IPS-NIHi7 (cell line): Measurements from ENCODE around the gene PLCL1.
"Not testable (repeated sequence)": the region's sequence is repeated elsewhere in the genome, so short reads cannot be mapped to it uniquely, and the experiment has no call there.

Source experiments
- DNase-seq: peaks from one replicate; pipeline ENCODE4 v3.0.0; 2012; ENCODE audit warnings: mixed read lengths; ENCODE audit errors: extremely low spot score

Gene PLCL1

DNA sequence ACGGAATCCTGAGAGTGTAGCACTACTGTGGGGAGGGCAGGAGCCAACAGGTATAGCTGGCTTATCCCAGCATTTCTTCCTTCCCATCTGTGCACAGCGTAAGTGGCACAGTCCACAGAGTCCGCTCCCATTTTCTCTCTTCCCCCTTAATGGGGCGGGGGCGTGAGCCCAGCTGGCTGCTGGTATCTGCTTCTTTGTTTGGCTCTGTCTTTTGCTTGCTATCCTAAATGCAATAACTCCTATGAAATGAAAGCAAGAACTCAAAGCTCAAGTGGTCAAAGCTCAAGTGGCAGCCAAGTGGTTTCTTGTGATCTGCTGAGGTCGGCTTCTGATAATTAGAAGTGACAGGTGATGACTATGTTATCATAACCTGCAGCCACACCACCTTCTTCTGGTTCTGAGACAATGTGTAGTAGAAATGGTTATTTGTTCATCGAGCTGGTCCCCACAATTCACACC, 192.7 kb downstream of the PLCL1 start:
- no peak for DNase-seq

DNA sequence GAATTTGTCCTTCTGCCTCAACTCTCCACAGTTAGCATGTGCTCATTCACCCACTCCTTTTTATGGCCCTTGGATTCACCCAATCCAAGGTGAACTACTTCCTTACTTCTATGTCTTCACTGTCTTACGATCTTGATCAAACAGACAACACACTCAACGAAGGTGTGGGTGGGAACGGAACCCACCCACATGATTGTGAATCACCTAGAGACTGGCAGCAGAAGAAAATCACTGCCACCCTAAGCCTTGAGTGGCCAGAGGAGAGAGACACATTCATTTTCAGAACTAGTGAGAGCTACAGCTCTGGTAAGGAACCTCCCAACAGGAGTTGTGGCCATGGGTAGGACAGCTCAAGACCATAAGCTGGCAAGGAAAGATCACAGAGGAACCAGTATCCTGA, 194.3 kb downstream of the PLCL1 start:
- DNase-seq = no peak

DNA sequence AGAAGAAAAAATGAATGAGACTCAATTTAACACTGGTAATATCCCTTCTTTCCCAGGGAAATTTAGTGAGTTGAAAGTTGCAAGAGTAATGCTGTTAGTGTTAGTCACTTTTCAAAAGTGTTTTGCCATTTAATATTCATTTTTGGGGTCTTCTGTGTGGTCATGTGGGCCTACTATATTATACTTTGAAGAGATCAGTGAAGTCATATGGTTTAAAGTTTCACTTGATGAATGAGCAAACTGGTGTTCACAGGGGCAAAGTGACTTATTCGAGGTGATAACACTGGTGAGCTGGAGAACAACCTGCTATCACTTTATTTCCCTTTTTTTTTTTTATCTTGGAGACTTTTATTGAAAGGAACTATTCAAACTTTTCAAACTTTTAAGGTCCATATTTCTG, 196.0 kb downstream of the PLCL1 start:
- DNase-seq = no peak

DNA sequence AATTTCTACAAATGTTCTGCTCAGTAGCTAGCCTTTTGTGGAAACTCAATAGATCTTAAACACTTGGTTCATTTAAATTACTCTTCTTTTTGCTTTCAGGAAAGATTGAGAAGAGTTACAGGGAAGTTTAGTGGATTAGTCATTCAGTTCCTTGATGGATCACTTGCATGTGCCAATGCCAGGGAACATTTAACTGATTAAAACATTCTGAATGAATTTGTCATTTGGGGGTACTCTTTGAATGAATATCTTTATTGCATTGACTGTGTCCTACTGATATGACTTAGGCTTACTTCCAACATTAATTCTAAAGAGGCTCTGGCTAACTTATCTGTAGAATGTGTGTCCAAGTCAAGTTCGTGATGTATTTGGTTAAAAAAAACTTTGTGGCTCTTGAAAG, 199.8 kb downstream of the PLCL1 start:
- no peak for DNase-seq

DNA sequence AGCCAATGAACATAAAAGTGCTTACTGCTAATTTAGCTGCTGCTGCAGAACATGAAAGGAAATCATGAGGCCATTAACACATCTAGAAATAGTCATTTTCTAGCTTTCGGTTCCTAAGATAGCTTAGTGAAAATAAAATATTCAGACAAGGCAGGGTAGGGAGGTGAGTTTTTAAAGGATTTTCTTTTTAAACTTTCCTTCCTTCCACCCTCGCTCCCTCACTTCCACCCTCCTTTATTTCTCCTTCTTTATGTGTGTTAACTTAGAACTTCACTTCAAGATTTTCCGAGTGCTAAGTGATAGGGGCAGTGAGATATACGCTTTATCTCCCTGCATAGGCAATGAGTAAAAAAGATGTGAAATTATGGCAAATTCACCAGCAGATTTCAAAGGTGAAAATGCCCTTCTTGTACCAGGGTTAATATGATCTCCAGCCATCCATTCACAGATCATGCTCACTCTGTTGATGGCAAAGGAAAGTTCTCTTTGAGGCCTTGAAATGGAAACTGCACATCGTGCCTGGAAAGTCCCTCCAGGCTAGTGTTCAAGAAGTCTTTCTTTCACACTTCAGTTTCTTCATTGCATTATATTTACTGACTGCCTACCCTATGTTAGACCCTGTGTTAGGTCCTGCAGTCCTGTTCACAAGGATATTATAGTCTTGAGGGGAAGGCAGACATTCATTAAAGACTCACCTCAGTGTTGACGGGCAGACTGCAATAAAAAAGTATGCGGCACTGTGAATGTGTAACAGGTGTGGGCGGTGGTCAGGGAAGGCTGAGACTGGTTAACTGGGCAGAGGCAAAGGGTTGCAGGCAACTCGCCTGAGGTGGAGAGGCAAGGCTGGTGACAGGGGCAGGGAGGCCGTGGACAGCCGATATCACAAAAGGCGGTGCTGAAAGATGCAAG, 200.8 kb downstream of the PLCL1 start:
- no peak for DNase-seq

DNA sequence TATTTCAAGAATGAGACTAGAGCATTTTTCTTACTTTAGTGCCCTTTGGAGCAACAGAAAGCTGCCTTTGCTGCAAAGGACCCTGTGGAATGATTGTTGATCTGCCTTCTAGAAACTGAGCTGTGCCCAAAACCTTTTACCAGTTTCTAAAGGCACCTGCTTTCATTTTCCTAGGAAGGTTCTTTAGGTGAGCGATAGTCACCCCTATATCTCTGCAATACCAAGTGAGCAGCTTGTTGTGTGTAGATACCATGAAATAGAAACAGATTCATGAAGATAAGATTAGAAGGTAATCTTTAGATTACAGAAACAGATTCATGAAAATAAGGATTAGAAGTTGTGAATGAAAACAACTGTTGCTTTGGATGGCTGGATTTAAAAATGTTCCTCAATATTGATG, 202.3 kb downstream of the PLCL1 start:
- no peak for DNase-seq

DNA sequence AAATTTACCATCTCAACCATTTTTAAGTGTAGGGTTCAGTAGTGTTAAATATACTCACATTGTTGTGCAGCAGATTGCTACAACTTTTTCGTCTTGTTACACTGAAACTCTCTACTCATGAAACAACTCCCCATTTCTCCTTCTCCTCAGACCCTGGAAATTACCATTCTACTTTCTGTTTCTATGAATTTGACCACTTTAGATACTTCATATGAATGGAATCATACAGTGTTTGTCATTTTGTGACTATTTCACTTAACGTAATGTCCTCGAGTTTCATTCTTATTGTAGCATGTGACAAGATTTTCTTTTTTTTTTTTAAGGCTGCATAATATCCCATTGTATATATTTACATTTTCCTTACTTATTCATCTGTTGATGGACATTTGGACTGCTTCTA, 203.8 kb downstream of the PLCL1 start:
- no peak for DNase-seq

DNA sequence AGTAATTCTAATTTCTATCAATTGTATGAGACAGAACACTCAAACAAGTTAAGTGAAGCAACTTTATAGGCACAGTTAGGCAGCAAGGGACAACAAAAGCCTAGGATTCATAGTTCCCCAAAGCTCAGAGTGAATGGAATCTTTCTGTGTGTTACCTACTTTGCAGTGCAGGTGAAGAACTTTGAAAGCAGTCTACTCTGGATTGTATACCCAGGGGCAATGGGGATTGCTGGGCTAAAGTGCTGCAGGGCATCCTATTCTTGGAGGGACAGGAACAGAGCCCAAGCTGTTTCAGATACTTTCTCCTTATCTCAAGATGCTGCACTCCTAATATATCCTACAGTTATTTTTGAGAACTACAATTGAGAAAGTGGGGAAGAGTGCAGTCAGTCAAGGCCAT, 207.6 kb downstream of the PLCL1 start:
- DNase-seq = no peak

DNA sequence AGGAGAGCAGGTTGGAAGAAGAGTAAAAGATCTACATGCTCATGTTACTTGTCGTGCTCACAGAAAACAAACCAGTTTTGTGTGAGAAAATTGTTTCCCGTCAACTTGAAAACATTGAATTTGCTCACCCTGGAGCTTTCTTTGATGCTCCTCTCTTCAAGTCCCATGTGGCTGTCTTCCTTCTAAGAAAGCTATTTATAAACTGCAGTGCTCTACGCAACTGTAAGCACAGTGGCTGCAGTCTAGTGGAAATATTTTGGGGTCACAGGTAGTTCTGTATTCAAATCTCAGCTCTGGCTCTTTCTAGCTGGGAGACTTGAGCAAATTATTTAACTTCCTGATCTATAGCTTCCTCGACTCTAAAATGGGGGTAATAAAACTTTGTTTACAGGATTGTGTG, 211.8 kb downstream of the PLCL1 start:
- no peak for DNase-seq

DNA sequence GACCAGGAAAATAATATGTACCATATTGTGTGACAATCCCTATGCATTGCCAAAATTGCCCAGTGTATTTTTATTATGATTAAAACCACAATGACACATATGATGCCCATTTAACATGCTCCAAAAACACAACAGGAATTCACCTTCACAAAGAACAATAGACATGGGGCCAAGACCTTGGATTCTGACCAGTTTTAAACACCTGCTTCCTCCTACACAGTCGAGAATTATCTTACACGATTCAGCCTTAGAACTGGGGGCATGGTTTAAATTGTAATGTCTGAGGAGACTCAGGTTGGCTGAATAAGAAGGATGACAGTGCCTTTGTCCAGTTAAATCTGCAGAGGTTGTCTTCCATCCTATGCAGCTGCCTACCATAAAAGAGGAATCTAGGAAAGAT, 212.7 kb downstream of the PLCL1 start:
- no peak for DNase-seq

DNA sequence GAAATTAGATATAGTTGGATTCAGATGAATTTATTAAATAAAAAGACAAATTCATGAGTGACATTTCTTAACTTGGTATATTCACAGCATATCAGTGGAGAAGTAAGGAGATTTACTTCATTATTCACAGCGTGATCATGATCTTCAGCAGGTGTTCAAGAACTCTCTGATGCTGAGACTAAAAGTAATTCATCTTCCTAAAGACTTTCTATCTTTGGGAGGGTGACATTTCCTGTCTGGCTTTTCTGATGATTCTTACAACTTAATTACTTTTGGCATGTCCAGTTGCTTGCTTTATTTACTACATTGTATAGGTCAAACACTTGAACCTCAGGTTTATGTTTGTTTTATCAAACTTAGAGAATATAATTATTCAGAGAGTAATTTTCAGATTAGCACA, 224.6 kb downstream of the PLCL1 start:
- no peak for DNase-seq

DNA sequence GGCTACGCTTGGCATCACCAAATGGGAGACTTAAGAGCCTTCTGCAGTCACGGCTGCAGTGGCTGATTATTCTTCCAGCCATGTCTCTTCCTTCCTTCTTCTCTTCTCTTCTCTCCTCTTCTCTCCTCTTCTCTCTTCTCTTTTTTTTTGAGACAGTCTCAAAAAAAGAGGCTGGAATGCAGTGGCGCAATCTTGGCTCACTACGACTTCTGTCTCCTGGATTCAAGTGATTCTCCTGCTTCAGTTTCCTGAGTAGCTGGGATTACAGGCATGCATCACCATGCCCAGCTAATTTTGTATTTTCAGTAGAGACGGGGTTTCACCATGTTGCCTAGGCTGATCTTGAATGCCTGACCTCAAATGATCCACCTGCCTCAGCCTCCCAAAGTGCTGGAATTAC, 225.2 kb downstream of the PLCL1 start:
- DNase-seq = not testable (repeated sequence)

DNA sequence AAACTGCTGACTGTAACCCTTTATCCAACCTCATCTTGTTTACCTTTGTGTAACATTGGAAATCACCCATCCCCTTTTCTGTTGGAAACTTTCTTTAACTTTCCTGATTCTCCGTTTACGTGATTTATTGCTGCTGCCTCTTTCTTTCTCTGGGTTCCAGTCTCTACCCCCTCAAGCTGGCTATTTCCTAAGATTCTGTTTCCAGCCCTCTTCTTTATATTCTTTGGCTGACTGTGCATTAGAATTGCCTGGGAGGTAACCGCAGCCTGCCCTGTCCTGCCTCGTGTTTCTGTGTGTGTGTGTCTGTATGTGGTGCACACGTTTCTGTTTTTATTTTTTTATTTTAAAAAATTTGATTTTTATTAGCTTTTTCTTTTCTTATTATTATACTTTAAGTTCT, 229.2 kb downstream of the PLCL1 start:
- no peak for DNase-seq

DNA sequence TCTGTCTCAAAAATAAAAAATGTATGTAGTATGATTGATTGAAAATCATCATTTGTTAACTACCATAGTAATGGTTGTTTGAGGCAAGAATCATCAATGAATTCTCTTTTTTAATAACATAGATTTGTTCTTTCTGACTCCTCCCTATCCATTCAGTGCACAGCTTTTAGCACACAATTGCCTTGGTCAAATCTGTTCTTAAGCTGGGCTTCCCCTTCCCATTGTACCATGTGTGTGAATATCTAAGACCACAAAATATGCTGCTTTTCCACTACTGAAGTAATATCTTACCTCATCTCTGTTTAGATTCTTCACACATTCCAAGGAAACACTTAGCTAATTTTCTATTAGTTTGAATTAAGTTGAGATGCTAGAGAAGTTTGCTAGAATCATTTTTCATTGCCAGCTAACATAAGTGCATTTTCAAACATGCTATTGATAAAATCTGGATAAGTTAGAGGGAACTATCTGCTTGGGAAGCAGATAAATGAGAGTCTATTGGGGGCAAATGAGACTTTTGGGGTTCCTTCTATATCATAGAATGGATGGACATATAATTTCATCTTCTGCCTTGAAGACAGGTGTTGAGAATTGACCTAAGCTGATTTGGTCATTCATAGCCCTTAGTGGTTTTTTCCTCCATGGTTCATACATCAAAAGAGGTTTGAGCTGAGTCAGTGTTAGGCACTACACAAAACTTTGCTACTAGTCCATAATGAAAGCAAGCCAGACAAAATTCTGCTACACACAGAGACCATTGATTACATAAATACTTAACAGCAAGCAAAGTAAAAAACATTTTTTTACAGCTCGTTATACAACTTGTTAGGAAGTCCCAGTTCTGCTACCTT, 231.9 kb downstream of the PLCL1 start:
- no peak for DNase-seq

DNA sequence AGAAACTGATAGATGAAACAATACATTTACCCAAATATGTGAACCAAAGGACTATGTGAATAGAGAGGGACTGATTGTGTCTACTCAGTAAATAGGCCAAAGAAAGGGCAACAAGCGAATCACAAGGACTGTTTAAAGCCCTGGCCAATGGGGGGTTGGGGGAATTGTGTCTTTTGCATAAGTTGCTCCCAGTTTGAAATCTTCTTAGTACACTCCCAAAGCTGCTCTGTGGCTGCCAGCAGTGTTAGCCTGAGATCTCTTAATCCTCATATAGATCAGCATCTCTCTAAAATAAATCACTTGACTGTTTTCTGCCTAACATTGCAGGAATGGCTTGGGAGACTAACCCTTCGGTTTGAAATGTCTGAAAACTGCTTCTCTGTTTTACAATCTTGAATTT, 236.4 kb downstream of the PLCL1 start:
- DNase-seq = no peak

DNA sequence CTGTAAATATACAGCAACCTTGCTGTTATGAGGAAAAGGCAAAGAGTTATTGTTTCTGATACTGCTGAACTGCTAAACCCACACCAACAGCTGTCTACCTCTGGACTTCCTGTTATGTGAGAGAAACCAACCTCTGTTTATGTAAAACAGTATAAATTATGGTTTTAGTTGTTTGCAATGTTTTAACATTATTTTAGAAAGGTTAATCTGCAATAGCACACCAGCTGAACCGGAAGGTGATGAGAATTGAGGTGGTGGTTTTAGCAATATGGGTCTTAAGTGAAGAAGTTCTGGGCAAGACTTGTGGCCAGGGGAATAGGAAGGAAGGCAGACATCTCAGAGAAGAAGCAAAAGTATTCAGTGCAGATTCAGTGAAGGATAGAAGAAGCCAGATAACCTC, 237.8 kb downstream of the PLCL1 start:
- no peak for DNase-seq

DNA sequence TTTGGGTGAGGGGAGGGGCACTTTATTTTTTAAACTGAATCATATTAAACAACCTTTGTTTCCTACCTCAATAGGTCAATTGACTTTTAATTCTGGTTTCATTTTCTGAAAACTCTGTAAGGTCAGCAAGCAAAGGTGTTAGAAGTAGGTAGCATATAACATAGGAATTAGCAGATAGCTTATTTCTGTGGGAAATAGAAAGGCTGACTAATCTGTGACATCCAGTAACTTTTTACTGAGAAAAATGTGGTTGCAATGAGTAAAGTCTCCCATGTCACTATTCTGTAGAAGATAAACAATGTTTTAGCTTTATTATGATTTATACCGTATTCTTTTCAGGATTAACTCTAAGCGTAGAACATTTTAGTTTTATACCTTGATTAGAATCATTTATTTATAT, 240.4 kb downstream of the PLCL1 start:
- no peak for DNase-seq

DNA sequence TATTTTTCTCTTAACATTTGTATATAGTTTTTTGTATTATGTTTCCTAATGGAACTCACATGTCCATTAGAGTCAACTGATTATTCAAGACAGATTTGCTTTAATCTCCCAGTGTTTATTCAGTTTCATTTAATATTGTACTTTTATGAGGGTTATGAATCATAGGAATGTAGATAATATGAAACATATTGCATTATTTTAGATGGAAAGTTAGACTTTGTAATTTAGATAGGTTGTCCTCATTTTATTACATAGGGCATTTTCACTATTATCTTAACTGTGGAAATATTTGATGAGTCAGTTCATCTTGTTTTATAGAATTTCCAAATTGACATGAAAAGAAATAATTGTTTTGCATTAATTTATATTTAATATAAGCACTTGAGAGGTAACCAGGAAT, 240.8 kb downstream of the PLCL1 start:
- DNase-seq = no peak

DNA sequence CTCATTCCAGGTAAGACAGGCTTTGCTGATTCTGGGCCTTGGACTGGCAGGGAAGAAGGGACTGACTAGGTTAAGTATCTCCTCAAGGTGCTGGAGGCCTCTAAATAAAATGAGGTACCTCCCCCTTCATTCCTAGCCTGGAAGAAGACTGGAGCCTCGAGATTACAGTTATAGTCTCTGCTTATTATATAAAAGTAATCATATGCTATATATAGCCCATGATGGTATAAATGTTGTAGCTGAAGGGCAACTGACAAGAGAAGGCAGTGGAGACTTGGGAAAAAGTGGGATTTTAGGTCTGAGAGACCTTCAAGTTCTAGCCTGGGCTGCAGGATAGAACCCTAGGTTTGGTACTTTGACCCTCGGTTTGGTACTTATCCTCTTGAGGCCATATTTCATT, 248.3 kb downstream of the PLCL1 start:
- DNase-seq = no peak

DNA sequence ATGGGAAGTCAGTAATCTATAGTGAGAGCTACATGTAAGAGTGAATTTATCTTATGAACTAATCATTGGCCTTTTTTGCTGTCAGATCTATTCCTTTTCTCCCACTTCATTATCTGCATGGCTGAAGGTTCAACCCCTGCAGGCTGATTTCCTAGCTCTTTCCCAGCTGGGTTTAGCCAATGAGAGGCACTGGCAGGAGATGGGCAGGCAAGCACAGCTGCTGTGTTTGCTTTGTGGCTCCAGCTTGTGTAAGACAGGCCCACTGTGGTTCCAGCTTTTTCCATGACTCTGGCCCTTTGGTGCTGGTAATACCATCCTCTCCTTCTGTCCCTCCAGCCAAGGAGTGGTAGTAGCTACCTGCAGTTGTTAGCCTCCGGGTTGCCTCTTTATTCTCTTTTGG, 248.8 kb downstream of the PLCL1 start:
- DNase-seq = no peak

DNA sequence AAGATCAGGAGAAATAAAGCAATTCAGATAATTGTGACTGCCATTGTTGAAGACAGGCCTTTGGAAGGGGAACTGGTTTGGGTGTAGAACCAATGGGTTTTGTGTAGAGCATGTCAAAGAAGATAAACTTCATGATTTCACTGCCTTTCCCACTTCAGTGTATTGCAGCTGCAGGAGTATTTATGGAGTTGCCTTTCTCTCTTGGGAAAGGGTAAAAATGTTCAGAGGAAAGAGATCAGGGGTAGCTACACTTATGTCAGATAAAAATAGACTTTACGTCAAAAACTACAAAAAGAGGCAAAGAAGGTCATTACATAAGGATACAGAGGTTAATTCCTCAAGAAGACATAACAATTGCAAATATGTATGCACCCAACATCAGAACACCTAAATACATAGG, 249.4 kb downstream of the PLCL1 start:
- DNase-seq = no peak

DNA sequence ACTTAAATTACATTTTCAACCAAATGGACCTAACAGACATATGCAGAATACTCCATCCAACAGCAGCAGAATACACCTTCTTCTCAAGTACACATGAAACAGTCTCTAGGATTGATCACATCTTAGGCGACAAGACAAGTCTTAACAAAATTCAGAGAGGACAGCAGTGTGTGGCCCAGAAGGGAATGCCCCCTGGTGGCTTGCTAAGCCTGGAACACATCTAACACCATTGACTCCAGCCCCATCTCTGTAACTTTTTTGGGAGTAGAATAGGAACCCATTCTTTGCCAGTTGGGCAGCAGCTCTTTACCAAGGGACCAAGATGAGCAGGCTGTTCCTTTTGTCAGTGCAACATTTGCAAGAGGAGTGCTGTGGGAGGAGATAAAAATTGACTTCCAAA, 249.9 kb downstream of the PLCL1 start:
- peak; percentile 66 for DNase-seq

DNA sequence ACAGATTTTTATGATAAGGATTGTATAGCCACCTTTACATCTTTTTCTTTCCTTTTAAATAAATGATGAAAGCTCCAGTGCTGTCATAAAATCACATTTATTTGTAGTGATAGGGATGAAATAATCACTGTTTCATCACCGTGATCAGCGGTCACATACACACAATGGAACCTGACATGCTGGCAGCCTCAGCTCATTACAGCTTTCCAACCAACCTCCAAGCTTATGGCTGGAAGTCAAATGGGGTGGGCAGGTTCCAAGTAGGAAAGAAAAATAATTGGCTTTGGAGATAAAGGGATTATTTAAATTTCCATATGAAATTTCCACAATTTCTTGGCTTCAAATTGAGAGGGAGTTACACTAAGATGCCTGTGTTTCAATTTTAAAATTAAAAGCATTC, 251.3 kb downstream of the PLCL1 start:
- DNase-seq = no peak
